Osteoblast (primary cell): Measurements from ENCODE around the gene NELL1. TPM values are rescaled to one million over a fixed set of nuclear protein-coding genes. Genes with fewer than 3 reads are reported as not detected.

Experiments used
- DNase-seq: peaks from one replicate; pipeline ENCODE4 v3.0.0; 2011; ENCODE audit warnings: low spot score, mixed read lengths; ENCODE audit not compliant: insufficient read length; ENCODE audit errors: missing footprints
- H2AFZ ChIP-seq: 2 replicates; pipeline ENCODE4 v1.6.0; 2011; ENCODE audit warnings: mild to moderate bottlenecking, low read length
- H3K27ac ChIP-seq: 2 replicates; pipeline ENCODE4 v1.5.1; 2011; ENCODE audit warnings: mild to moderate bottlenecking, low read depth, low read length, moderate library complexity
- H3K27me3 ChIP-seq: 2 replicates; pipeline ENCODE4 v1.6.0; 2012; ENCODE audit warnings: mild to moderate bottlenecking, control low read depth, inconsistent platforms, low read length, moderate library complexity; ENCODE audit not compliant: insufficient read depth
- H3K36me3 ChIP-seq: 2 replicates; pipeline ENCODE4 v1.5.1; 2011; ENCODE audit warnings: mild to moderate bottlenecking, low read length, control low read depth, moderate library complexity; ENCODE audit not compliant: insufficient read depth
- H3K4me1 ChIP-seq: 2 replicates; pipeline ENCODE4 v1.5.1; 2011; ENCODE audit warnings: mild to moderate bottlenecking, low read length, control low read depth, moderate library complexity; ENCODE audit not compliant: insufficient read depth
- H3K4me2 ChIP-seq: 2 replicates; pipeline ENCODE4 v1.6.0; 2011; ENCODE audit warnings: mild to moderate bottlenecking, low read length; ENCODE audit not compliant: insufficient read depth
- H3K4me3 ChIP-seq: fragments of 200-600 bp; sonication (generic); 3 replicates; pipeline ENCODE4 v1.5.1; 2012; ENCODE audit warnings: mild to moderate bottlenecking, low read length, inconsistent platforms; ENCODE audit not compliant: insufficient read depth
- H3K79me2 ChIP-seq: 2 replicates; pipeline ENCODE4 v1.6.0; 2012; ENCODE audit warnings: mild to moderate bottlenecking, low read length, control low read depth, inconsistent platforms; ENCODE audit not compliant: insufficient read depth
- H3K9me3 ChIP-seq: 2 replicates; pipeline ENCODE4 v1.5.1; 2011; ENCODE audit warnings: low read depth, low read length, control low read depth
- H4K20me1 ChIP-seq: 2 replicates; pipeline ENCODE4 v1.6.0; 2012; ENCODE audit warnings: mild to moderate bottlenecking, low read length, control low read depth; ENCODE audit not compliant: insufficient read depth
- total RNA-seq: library from RNA; depleted of rRNA; stranded (reverse); fragments of >200 nt; gene quantifications from 2 replicates; pipeline ENCODE4 v1.2.3, GENCODE V29; 2012
- TF ChIP-seq, protein P1 (sequence below): IDR thresholded peaks from 2 replicates; pipeline ENCODE4 v1.5.1; 2011; ENCODE audit warnings: mild to moderate bottlenecking, low read depth, low read length, moderate library complexity; ENCODE audit errors: extremely low read depth

Gene NELL1
- total RNA-seq, 1 donor = not detected

DNA sequence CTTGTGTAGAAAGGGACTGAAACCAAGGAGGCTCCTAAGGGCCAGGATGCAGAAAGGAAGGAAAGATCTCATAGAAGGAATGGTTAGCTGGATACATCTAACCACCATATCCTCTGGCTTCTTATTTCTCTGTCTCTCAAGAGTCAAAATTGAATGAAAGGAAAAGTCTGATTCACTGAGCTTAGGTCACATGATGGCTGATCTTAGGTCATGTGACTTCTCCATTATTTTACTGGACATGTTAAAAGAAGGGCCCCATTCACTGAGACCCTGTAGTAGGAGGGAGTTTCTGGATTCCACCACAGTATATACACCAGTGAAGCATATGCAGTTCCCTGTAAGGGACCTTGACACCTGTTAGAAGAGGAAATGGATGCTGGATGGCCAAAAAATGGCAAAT is 516.6 kb downstream of the NELL1 start:
- TF ChIP-seq, protein P1, sequence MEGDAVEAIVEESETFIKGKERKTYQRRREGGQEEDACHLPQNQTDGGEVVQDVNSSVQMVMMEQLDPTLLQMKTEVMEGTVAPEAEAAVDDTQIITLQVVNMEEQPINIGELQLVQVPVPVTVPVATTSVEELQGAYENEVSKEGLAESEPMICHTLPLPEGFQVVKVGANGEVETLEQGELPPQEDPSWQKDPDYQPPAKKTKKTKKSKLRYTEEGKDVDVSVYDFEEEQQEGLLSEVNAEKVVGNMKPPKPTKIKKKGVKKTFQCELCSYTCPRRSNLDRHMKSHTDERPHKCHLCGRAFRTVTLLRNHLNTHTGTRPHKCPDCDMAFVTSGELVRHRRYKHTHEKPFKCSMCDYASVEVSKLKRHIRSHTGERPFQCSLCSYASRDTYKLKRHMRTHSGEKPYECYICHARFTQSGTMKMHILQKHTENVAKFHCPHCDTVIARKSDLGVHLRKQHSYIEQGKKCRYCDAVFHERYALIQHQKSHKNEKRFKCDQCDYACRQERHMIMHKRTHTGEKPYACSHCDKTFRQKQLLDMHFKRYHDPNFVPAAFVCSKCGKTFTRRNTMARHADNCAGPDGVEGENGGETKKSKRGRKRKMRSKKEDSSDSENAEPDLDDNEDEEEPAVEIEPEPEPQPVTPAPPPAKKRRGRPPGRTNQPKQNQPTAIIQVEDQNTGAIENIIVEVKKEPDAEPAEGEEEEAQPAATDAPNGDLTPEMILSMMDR = no peak

DNA sequence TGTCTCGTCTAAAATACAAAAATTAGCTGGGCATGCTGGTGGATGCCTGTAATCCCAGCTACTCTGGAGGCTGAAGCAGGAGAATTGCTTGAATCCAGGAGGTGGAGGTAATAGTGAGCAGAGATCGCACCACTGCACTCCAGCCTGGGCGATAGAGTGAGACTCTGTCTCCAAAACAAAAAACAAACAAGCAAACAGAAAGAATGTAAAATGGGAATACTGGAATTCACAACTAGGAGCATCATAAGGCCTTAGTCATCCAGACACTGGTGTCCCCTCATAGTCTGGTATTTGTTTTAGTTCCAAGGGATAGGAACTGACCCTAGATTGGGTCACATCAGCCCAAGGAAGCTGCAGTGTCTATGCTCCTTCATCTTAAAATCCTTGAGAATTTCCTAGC is 520.8 kb downstream of the NELL1 start:
- no peak for DNase-seq
- no peaks in the 10 kb centered on the region for H3K9me3 ChIP-seq
- H4K20me1 ChIP-seq = no peaks in the 10 kb centered on the region
- H2AFZ ChIP-seq = no peak overlapping the region
- H3K4me2 ChIP-seq = no peak overlapping the region
- no peaks in the 10 kb centered on the region for H3K4me1 ChIP-seq
- no peaks in the 10 kb centered on the region for H3K36me3 ChIP-seq
- H3K79me2 ChIP-seq = no peaks in the 10 kb centered on the region
- TF ChIP-seq, protein P1 = no peak
- H3K4me3 ChIP-seq = no peak overlapping the region
- H3K27ac ChIP-seq = no peak overlapping the region
- no peaks in the 10 kb centered on the region for H3K27me3 ChIP-seq

More for the DNA sequence above, 516.6 kb downstream of the NELL1 start:
- H3K4me2 ChIP-seq = no peak overlapping the region
- H3K4me1 ChIP-seq = no peaks in the 10 kb centered on the region
- DNase-seq = no peak
- H3K27me3 ChIP-seq = no peaks in the 10 kb centered on the region
- H3K27ac ChIP-seq = no peak overlapping the region
- H3K4me3 ChIP-seq = no peak overlapping the region
- H2AFZ ChIP-seq = no peak overlapping the region
- H3K79me2 ChIP-seq = no peaks in the 10 kb centered on the region
- no peaks in the 10 kb centered on the region for H3K9me3 ChIP-seq
- H4K20me1 ChIP-seq = no peaks in the 10 kb centered on the region
- H3K36me3 ChIP-seq = no peaks in the 10 kb centered on the region

DNA sequence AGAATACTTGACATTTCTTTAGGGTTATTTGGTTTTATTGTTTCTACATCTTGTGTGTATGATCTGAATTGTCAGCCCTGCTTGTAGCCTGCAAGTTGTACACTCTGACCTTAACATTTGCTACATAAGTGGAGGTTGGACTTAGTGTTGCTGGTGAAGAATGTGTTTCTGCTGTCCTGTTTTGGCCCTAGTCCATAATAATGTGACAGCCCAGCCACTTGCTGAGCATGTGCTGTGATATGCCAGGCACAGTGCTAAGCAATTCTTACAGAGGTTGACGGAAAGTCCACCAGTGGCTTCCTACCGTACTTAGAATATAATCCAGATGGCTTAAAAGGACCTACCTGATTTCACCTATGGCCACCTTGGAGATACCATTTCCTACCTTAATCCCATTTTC is 526.6 kb downstream of the NELL1 start:
- H3K4me3 ChIP-seq = no peak overlapping the region
- H4K20me1 ChIP-seq = no peaks in the 10 kb centered on the region
- TF ChIP-seq, protein P1 = no peak

DNA sequence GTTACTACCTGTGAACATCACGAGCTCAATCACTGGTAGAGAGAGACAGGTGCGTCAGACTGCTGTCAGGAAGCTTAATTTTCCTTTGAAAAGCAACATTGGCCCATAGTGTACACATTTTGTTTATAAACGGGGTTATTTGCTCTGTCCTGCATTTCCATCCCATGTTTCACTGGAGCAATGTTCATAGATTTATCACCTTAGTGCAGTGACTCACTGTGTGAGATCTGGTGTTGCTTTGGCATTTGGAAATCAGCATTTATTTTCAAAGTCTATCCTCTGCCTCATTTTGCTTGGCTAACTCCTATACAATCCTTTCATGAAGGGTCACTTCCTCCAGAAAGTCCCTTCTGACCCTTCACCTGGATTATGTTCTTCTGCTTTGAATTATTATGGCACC is 529.1 kb downstream of the NELL1 start:
- Histone ChIP-seq H3K4me2 (no peak overlapping the region), H3K9me3 (no peaks in the 10 kb centered on the region), H3K4me1 (no peaks in the 10 kb centered on the region), H4K20me1 (no peaks in the 10 kb centered on the region), H3K27ac (no peak overlapping the region), H2AFZ (no peak overlapping the region), H3K4me3 (no peak overlapping the region), H3K79me2 (no peaks in the 10 kb centered on the region), H3K27me3 (no peaks in the 10 kb centered on the region), H3K36me3 (no peaks in the 10 kb centered on the region)
- TF ChIP-seq, protein P1 = no peak
- DNase-seq = no peak

More for the DNA sequence above, 526.6 kb downstream of the NELL1 start:
- no peak overlapping the region for H3K4me2 ChIP-seq
- no peaks in the 10 kb centered on the region for H3K9me3 ChIP-seq
- no peak overlapping the region for H3K27ac ChIP-seq
- H2AFZ ChIP-seq = no peak overlapping the region
- no peaks in the 10 kb centered on the region for H3K79me2 ChIP-seq
- no peaks in the 10 kb centered on the region for H3K4me1 ChIP-seq
- H3K36me3 ChIP-seq = no peaks in the 10 kb centered on the region
- H3K27me3 ChIP-seq = no peaks in the 10 kb centered on the region
- no peak for DNase-seq
